Kasumi-1 (cell line): ENCODE measurements around the gene ZNF787.
"Not testable (repeated sequence)": the region's sequence is repeated elsewhere in the genome, so short reads cannot be mapped to it uniquely, and the experiment has no call there.

Experiments
- DNase-seq, 2 experiments: peaks; one replicate each; lab custom pipeline; 2025; lab: John Stamatoyannopoulos, UW

The ZNF787 gene

DNA sequence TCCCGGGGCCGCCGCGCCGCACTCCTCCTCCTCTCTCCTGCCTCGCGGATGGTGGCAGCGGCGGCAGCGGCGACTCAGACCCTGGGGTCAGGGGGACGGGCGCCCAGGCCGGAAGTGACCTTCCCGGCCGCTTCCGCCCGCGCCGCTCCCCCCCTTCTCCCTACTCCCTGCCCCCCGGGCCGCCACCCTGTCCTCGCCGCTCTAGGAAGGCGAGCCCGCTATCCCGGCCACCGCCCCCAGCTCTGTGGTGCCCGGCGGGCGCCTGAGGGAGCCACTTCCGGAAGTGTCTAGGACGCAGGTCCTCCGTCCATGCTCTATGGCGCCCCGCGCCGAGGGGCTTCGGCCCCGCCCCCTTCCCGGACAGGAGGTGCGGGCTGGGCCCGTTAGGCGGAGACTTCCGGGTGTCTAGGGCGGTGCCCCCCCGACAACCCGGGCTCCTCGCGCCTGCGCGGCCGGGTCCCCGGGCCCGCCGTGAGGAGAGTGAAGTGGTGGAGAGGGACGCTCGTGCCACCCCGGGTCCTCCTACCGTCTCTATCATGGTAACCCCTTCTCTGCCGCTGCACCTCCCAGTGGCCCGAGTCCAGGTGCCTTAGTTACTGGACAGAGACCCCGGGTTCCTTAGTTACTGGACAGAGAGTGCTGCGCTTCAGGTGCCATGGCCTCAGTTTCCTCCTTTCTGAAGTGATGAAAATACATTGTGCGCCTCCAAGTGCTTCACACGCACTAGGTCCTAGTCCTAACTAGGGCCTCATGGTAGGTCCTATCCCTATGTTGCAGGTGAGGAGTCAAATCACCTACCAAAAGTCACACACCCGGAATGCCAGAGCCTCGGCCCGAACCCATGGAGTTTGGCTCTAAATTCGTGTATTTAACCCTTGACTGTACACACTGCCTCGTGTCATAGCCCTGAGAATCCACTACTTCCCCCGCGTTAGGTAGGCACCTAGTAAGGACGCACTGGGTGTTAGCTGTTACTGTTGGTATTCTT is at the start of gene ZNF787:
Gene ZNF787 (minus strand): TSS at position 116 of the 988 bp plus-strand sequence. CDS start 18,078 bp downstream, outside the sequence.
- peak; percentile 83 to 92 for DNase-seq

GRCh38 chr19:56170261-56170660 is 49.2 kb upstream of the ZNF787 start:
- DNase-seq = no peak

DNA sequence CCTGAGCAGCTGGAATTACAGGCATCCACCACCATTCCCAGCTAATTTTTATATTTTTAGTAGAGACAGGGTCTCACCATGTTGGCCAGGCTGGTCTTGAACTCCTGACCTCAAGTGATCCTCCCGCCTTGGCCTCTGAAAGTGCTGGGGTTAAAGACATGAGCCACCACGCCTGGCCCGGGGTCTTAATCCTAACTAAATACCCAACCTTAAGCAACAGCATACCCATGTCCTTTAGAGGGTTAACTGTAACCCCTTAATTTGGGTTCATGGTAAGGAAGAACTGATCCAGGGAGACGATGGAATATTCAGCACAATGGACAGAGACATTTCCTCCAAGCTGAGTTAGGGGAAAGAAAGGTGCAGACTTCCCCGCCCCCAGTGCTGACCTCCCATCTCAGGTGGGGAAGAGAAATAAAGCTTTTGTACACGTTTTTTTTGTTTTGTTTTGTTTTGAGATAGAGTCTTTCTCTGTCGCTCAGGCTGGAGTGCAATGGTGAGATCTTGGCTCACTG is 46.0 kb upstream of the ZNF787 start:
- DNase-seq = peak; percentile 9 to 19

GRCh38 chr19:56163097-56163496 is 42.0 kb upstream of the ZNF787 start:
- no peak for DNase-seq

GRCh38 chr19:56162258-56162657 is 41.2 kb upstream of the ZNF787 start:
- DNase-seq = peak; percentile 76

DNA sequence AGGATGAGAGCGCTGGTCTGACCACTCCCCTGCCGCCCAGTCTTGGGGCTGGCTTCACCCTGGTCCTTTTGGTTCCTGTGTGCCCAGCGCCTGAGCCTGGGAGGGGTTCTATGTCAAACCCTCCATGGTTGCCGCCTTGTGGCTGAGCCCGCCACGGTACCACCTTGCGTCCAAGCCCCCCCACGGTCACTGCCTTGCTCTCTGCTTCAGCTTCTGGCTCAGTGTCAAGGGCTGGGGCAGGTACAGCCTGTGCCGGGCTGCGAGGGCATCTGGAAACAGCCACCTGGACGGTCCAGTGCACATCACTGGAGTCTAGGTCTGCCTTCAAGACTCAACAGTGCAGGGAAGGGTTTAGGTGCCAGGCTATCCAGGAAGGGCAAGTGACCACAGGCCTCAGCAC is 40.4 kb upstream of the ZNF787 start:
- DNase-seq = no peak

GRCh38 chr19:56159622-56160271 is 38.7 kb upstream of the ZNF787 start:
- DNase-seq = no peak

DNA sequence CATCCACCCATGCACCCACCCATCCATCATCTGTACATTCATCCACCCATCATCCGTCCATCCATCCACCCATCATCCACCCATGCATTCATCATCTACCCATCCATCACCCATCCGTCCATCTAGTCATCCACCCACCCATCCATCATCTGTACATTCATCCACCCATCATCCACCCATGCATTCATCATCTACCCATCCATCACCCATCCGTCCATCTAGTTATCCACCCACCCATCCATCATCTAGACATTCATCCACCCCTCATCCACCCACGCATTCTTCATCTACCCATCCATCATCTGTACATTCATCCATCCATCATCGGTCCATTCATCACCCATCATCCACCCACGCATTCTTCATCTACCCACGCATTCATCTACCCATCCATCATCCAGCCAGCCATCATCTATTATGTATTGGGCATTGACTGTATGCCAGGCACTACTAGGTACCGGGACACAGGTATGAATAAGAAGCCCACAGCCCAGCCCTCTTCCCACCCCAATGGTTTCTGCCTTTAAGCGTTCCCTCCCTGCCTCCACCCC is 38.0 kb upstream of the ZNF787 start:
- DNase-seq = no peak

DNA sequence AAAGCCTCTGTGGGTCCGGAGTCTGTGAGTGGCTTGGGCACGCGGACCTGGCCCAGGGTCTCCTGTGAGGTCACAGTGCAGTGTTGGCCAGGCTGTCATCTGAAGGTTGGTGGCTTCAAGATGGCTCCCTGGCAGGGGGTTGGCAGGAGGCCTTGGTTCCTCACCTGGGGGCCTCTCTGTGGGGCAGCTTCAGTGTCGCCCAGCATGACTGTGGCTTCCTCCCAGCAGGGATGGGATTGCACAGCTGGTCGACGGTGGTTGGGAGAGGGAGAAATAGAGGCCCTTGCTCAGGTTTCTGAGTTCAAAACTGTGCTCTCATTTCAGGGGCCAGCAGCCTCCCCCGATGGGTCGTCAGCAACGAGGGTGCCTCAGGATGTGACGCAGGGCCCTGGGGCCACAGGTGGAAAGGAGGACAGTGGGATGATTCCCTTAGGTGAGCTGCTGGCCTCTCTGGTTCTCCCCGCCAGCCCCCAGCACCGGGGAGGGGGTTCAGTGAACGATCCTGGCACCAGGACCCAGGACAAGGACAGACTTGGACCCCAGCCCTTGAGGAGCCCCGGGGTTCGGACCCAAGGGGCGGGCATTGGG is 37.2 kb upstream of the ZNF787 start:
- DNase-seq = no peak

DNA sequence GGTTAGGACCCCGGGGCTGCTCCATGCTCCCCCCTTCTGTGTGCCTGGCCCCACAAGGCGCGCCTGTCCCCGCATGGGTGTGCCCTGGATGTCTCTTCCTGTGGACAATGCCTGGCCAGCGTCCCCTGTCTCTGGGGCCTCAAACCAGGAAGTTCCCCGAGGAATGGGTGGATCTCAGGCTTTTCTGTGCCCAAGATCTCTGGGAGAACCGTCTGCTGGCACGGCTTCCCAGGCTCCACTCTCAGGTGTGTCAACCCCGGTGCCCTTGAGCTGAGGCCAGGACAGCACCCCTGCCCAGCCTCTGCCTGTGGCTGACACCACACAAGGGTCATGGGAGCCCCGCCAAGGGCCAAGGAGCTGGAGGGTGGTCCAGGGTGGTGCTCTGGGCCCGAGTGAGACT is 35.7 kb upstream of the ZNF787 start:
- DNase-seq = no peak

GRCh38 chr19:56155124-56155687 is 34.1 kb upstream of the ZNF787 start:
- DNase-seq = no peak

- DNase-seq = no peak
These were observed 32.4 kb upstream of the ZNF787 start for GRCh38 chr19:56153507-56153906.

DNA sequence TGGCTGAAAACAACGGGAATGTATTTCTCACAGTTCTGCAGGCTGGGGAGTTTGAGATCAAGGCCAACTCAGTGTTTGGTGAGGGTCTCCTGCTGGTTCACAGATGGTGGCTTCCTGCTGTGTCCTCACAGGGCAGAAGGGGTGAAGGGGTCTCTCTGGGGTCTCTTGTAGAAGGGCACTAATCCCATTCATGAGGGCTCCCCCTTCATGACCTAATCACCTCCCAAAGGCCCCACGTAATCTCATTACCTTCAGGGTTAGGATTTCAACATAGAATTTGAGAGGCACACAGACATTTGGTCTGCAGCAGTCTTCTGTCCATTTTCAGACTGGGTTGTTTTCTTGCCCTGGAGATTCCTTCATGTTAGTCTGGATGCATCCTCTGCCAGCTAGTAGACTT is 31.5 kb upstream of the ZNF787 start:
- no peak for DNase-seq

- DNase-seq = no peak
These were observed 29.3 kb upstream of the ZNF787 start for GRCh38 chr19:56150358-56150757.

DNA sequence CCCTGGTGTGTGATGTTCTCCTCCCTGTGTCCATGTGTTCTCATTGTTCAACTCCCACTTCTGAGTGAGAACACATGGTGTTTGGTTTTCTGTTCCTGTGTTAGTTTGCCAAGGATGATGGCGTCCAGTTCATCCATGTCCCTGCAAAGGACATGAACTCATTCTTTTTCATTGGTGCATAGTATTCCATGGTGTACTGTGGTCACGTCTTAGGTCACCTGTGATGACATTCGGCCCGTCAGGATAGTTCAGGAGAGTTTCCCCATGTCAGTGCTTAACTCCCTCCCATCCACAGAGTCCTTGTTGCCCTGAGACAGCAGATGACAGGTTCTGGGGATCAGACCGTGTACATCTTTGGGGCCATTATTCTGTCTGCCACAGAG is 28.6 kb upstream of the ZNF787 start:
- no peak for DNase-seq

DNA sequence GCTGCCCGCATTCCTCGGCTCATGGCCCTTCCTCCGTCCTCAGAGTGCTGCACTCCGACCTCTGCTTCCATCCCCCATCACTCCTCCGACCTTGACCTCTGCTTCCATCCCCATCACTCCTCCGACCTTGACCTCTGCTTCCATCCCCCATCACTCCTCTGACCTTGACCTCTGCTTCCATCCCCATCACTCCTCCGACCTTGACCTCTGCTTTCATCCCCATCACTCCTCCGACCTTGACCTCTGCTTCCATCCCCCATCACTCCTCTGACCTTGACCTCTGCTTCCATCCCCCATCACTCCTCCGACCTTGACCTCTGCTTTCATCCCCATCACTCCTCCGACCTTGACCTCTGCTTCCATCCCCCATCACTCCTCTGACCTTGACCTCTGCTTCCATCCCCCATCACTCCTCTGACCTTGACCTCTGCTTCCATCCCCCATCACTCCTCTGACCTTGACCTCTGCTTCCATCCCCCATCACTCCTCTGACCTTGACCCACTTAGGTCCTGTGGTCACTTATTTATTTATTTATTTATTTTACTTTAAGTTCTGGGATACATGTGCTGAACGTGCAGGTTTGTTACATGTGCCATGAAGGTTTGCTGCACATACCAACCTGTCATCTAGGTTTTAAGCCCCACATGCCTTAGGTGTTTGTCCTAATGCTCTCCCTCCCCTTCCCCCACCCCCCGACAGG is 28.0 kb upstream of the ZNF787 start:
- not testable (repeated sequence) for DNase-seq

GRCh38 chr19:56148096-56148495 is 27.0 kb upstream of the ZNF787 start:
- DNase-seq = no peak

DNA sequence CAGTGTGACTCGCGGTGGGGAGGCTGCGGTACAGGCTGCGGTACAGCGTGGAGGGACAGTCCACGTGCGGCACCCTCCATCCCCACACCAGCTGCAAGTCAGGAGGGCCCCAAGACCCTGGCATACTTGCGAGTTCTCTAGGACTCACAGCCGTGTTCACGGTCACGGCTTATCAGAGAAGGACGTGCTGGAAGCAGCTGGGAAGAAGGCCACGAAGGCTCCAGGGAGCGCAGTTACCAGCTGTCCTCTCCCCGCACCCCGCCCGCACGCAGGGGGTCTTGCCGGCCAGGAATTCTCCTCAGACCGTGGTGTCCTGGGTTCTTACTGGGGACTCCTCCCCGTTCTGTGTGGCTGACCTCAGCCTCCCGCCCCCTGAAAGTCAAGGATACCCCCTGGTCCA is 26.2 kb upstream of the ZNF787 start:
- DNase-seq = no peak

- DNase-seq = no peak
These were observed 25.8 kb upstream of the ZNF787 start for GRCh38 chr19:56146904-56147303.

DNA sequence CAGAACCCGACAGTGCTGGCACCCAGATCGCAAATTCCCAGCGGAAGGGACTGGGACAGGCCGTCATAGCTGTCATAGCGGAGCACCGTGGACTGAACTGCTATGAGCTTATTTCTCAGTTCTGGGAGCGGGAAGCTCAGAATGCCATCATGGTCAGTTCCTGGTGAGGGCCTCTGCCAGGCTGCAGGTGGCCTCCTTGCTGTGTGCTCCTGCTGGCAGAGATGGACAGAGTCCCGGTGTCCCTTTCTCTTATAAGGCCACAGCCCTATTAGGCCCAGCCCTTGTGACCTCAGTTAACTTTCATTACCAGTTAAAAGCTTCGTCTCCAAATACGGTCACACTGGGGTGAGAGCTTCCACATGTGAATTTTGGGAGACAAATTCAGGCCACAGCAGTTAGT is 24.6 kb upstream of the ZNF787 start:
- no peak for DNase-seq

DNA sequence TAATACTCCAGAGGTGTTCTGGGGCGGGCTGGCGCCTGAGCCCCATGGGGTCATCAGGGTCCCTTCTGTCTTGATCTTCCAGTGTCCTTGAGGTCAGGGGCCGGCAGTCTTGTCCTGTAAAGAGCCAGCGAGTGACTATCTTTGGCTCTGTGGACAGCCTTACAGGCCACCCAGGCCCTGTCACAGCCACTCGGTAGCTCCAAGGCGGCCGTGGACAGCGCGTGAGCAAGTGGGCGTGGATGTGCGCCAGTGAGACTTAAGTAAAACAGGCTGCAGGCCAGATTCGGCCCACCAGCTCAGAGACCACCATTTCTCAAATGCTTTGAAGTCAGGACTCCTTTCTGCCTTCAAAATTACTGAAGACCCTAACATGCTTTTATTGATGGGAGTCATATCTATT is 23.7 kb upstream of the ZNF787 start:
- DNase-seq = no peak
